ENCODE results near the gene KLK8.

Gene KLK8

GRCh38 chr19:51001515-51001914 is at the start of gene KLK8:
TSS of gene KLK8 (minus strand) at chr19:51001604. CDS start at chr19:51001167, 437 bp downstream.
- ChIA-PET POLR2A (no interaction called here), CTCF (interaction anchor here (1.2 kb wide), 1 partner anchor 20 kb away, joined by 3 read pairs; no protein-coding TSS in a partner anchor)
- no peak for DNase-seq (ENCODE audit: extremely low spot score)
- no peak for TF ChIP-seq CTCF (IDR thresholded peaks at IDR 0.05; ENCODE audit: control extremely low read depth, extremely low read depth, low read depth, missing control alignments)

- CTCF ChIA-PET: no interaction called here
- no peak for DNase-seq (ENCODE audit: extremely low spot score)
- POLR2A ChIA-PET: no interaction called here
Measured at GRCh38 chr19:51047031-51047335, 45.6 kb upstream of the KLK8 start.

GRCh38 chr19:51044327-51044726 is 42.9 kb upstream of the KLK8 start:
- no peak for DNase-seq (ENCODE audit: extremely low spot score)
- TF ChIP-seq CTCF (IDR thresholded peaks at IDR 0.05; ENCODE audit: control extremely low read depth, extremely low read depth, low read depth, missing control alignments): no peak
- ChIA-PET CTCF (interaction anchor here (1.2 kb wide), 1 partner anchor 23 kb away, joined by 5 read pairs; no protein-coding TSS in a partner anchor), POLR2A (no interaction called here)

More at GRCh38 chr19:51047031-51047335, 45.6 kb upstream of the KLK8 start:
- TF ChIP-seq CTCF (IDR thresholded peaks at IDR 0.05; ENCODE audit: control extremely low read depth, extremely low read depth, low read depth, missing control alignments): no peak

GRCh38 chr19:51043497-51043896 is 42.1 kb upstream of the KLK8 start:
- TF ChIP-seq CTCF (IDR thresholded peaks at IDR 0.05; ENCODE audit: control extremely low read depth, extremely low read depth, low read depth, missing control alignments): no peak
- POLR2A ChIA-PET: no interaction called here
- DNase-seq (ENCODE audit: extremely low spot score): no peak
- CTCF ChIA-PET: interaction anchor here (1.2 kb wide), 1 partner anchor 22 kb away, joined by 5 read pairs; no protein-coding TSS in a partner anchor

DNA sequence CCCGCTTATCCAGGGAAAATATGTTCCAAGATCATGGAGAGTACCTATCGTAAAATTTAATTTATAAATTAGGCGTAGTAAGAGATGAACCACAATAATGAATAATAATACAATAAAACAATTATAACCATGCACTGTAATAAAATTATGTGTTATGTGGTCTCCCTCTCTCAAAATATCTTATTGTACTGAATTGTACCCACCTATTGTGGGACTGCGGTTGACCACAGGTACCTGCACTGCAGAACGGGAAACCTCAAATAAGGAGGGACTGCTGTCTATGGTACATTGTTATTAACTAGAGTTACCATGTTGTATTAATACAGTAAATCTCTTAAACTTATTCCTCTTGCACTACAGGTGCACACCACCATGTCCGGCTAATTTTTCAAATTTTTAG is 38.7 kb upstream of the KLK8 start:
- CTCF ChIA-PET: no interaction called here

GRCh38 chr19:51036519-51036918 is 35.1 kb upstream of the KLK8 start:
- no peak for DNase-seq (ENCODE audit: extremely low spot score)
- TF ChIP-seq CTCF (IDR thresholded peaks at IDR 0.05; ENCODE audit: control extremely low read depth, extremely low read depth, low read depth, missing control alignments): no peak
- ChIA-PET POLR2A (no interaction called here), CTCF (no interaction called here)

More for the DNA sequence above, 38.7 kb upstream of the KLK8 start:
- DNase-seq (ENCODE audit: extremely low spot score): no peak
- POLR2A ChIA-PET: no interaction called here
- no peak for TF ChIP-seq CTCF (IDR thresholded peaks at IDR 0.05; ENCODE audit: control extremely low read depth, extremely low read depth, low read depth, missing control alignments)

DNA sequence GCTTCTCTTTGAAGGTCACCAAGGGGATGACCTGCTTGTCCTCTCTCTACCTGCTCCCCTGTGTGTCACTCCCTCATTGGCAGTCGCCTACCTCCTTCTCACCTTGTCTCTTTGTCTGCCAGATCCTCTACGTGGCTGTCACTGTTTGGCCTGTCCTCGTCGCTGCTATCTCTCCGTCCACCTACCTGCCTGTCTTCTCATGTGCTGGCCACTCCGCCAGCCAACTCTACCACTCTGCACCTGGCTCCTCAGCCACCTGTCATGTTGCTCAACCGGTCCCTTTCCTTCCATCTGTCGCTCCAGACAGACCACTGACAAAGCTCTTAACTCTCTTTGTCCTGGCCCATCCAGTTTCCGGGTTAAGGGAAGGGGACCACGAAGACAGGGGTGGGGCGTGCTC is 33.3 kb upstream of the KLK8 start, which contains the start of gene KLK12:
TSS of gene KLK12 (minus strand) at position 299 of the 400 bp plus-strand sequence. CDS start 381 bp downstream, outside the sequence.
- POLR2A ChIA-PET: no interaction called here
- CTCF ChIA-PET: no interaction called here
- DNase-seq (ENCODE audit: extremely low spot score): no peak
- no peak for TF ChIP-seq CTCF (IDR thresholded peaks at IDR 0.05; ENCODE audit: control extremely low read depth, extremely low read depth, low read depth, missing control alignments)
